Measurements from ENCODE around the gene ARPC1B.

DNA sequence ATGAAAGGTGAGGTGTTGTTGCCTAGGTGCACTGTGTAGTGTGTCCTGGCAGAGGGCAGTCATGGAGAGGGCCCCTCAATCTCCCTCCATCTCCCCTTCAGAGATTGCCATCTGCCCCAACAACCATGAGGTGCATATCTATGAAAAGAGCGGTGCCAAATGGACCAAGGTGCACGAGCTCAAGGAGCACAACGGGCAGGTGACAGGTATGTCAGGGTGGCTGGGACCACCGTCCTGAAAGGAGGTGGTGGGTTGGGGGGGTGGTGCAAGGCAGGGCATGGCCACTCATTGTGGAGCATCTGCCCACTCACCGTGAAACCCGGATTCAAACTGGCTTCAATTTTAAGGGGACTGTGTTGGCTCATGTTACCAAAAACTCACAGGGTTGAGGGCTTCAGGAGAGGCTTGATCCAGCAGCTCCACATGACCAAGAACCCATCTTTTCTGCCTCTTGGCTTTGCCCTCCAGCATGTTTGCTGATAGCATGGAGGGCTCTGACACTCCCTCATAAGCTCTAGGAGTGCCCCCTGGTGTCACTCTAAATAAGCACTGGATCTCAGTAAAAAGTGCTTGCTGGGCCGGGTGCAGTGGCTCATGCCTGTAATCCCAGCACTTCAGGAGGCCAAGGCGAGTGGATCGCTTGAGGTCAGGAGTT lies 12.2 kb downstream of the ARPC1B start:
- TF ChIP-seq, protein P1, sequence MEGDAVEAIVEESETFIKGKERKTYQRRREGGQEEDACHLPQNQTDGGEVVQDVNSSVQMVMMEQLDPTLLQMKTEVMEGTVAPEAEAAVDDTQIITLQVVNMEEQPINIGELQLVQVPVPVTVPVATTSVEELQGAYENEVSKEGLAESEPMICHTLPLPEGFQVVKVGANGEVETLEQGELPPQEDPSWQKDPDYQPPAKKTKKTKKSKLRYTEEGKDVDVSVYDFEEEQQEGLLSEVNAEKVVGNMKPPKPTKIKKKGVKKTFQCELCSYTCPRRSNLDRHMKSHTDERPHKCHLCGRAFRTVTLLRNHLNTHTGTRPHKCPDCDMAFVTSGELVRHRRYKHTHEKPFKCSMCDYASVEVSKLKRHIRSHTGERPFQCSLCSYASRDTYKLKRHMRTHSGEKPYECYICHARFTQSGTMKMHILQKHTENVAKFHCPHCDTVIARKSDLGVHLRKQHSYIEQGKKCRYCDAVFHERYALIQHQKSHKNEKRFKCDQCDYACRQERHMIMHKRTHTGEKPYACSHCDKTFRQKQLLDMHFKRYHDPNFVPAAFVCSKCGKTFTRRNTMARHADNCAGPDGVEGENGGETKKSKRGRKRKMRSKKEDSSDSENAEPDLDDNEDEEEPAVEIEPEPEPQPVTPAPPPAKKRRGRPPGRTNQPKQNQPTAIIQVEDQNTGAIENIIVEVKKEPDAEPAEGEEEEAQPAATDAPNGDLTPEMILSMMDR (IDR thresholded peaks at IDR 0.05): peak in 1 of 7 experiments; percentile 19
- no peak for TF ChIP-seq POLR2A (IDR thresholded peaks at IDR 0.05)

Data from body of pancreas (tissue), 4 donors.